Fibroblast of upper back skin (primary cell): Measurements from ENCODE around the gene GRM4.

Experiments
- DNase-seq: peaks from one replicate; pipeline ENCODE4 v3.0.0-alpha.2; 2013

The GRM4 gene

DNA sequence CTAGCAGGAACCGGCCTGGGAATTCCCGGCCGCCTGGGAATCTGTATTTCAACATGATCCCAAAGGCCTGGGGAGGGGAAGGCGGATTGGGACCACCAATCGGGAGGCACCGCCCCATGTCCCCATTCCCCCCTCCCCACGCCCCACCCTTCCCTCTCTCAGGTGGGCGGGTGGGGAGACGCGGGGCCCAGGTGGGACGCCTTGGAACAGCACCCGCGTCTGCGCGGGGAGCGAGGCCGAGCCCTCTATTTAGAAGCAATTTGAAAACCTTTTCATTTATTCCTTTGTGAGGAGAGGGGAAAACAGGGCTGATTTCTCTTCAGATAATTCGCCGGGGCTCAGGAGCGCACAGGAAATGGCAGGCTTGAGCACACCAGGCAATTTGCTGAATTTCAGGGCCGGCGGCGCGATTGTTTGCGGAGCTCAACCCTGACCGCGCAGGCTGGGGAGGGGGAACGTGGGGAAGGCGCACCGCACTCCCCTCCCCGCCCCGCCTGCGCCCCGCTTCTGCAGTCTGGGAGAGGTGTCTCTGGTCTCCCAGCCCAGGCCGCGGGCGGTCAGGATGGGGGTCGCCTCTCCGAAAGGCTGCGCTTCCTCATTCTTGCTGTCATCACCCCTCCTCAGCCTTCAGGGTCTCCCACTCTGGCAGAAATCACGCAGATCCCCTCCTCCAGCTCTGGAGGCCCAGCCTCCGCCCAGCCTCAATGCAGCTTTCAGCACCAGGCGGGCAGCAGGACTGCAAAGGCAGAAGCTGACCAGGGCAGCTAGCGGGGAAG lies 170.0 kb downstream of the GRM4 start:
- DNase-seq = no peak

DNA sequence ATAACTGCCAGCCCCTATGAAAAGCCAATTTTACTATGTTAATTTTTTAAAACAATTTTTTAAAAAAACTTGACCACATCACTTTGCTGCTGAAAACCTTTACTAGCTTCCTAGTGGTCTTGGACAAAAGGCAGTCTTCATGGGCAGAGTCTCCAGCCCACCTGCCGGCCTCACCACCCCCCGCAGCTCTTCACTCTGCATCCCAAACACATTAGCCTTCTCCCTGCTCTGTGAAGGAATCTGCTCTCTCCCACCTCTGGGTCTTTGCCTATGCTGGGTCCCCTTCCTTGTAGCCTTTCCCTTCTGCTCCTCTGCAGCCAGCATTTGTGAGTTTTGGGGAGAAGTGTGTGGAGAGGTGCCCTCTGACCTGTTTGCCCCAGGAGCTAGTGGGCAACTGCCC lies 171.4 kb downstream of the GRM4 start:
- DNase-seq = no peak

DNA sequence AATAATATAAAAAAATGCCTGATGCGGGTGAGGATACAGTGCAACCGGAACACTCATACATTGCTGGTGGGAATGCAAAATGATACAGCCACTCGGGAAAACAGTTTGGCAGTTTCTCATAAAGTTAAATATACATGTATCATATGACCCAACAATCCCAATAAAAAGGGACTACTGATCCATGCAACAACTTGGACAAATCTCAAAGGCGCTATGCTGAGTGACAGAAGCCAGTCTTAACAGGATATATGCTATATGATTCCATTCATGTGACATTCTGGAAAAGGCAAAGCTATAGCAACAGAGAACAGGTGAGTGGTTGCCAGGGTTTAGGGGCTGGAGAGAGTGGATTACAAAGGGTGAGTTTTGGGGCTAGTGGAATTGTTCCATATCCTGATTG lies 171.9 kb downstream of the GRM4 start:
- no peak for DNase-seq

DNA sequence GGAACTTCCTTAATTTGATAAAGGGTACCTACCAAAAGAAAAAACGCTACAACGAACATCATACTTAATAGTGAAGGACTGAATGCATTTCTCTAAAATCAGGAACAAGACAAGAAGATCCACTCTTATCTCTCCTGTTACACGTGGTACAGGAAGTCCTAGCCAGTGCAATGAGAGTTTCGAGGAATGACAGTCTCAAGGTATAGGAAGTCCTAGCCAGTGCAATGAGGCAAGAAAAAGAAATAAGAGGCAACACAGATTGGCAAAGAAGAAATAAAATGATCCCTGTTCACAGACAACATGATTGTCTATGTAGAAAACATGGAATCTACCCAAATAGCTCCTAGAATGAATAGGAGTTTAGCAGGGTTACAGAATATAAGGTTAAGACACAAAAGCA lies 174.3 kb downstream of the GRM4 start:
- DNase-seq = no peak
